Endothelial cell of hepatic sinusoid (primary cell): ENCODE results near the gene ZNF362.

Experiments
- in situ Hi-C: cut with HindIII; loops from 2 replicates; pipeline ENCODE4 v1.10.0; 2017; ENCODE audit warnings: low sequenced_read_pairs

ZNF362 gene

DNA sequence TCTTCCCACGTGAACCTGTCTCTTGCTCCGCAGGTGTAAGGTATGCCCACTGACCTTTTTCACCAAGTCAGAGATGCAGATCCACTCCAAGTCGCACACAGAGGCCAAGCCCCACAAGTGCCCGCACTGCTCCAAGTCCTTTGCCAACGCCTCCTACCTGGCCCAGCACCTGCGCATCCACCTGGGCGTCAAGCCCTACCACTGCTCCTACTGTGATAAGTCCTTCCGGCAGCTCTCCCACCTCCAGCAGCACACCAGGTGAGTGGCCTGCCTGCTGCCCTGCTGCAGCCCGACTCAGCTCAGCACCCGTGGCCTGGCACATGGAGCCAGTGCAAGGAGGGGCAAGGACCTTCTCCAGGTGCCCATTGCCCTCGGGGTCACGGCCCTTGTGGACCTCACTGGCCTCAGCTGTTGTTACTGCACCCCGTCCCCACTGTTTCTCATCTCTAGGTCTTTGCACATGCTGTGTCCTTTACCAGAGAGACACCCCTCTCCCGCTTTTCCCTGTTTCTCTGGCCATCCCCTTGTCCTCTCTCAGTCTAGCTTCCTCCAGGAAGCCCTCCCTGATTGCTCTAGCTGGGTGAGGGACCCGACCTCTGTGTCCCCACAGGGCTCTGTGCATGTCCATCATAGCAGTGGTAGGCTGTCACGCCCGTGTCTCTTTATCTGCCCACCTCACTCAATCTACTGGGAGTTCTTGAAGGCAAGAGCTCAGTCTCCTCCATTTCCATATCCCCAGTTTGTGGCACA, 25.4 kb downstream of the ZNF362 start:
- in situ Hi-C loops: loop anchor here (25.0 kb wide), 1 partner anchor 181 kb away; the partner anchor contains the start of gene ZSCAN20

GRCh38 chr1:33282791-33283190, 26.5 kb downstream of the ZNF362 start:
- in situ Hi-C loops: loop anchor here (25.0 kb wide), 1 partner anchor 180 kb away; the partner anchor contains the start of gene ZSCAN20

- in situ Hi-C loops: loop anchor here (25.0 kb wide), 1 partner anchor 178 kb away; the partner anchor contains the start of gene ZSCAN20
Observed at GRCh38 chr1:33284049-33284448, 27.8 kb downstream of the ZNF362 start.

- in situ Hi-C loops: loop anchor here (25.0 kb wide), 1 partner anchor 176 kb away; the partner anchor contains the start of gene ZSCAN20
Observed at GRCh38 chr1:33286451-33287185, 30.3 kb downstream of the ZNF362 start.

GRCh38 chr1:33287317-33287716, 31.0 kb downstream of the ZNF362 start:
- in situ Hi-C loops: loop anchor here (25.0 kb wide), 1 partner anchor 175 kb away; the partner anchor contains the start of gene ZSCAN20

DNA sequence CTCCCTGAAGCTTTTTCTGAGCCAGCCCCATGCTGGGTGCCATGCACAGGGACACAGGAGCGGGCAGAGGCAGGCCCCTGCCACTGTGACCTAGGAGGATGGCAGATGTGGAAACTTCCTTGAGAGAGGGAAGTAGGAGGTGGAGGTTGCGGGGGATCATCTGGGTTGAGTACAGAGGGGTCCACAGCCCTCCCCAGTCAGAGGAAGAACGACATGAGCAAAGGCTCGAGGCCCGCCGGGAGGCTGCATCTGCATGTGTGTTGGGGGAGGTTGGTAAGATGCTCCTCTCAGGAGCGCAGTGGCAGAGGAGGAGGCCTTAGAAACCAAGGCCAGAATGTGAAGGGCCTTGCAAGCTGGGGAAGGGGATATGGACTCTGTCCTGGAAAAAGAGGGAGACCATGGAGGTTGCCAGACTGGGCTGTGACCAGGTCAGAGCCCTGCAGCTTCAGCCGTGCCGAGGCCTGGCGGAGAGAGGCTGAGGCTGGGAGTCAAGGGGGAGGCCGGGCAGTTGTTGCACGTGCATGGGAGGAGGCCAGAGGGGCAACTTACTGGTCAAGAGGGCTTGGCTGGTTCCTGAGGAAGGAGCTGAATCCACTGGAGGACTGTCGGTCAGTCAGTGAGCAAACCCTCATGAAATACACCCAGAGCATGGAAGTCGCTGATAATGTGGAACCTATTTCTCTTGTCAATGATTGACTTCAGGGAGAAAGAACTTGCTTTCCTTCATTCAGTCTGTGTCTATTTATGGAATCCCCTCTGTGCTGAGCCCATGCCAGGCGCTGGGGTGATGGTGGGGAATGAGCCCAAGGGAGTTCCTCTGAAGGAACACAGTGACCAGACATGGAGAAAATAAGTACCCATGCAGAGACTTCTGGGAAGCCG, 32.9 kb downstream of the ZNF362 start:
- in situ Hi-C loops: loop anchor here (25.0 kb wide), 1 partner anchor 173 kb away; the partner anchor contains the start of gene ZSCAN20

GRCh38 chr1:33289858-33290154, 33.5 kb downstream of the ZNF362 start:
- in situ Hi-C loops: loop anchor here (25.0 kb wide), 1 partner anchor 172 kb away; the partner anchor contains the start of gene ZSCAN20

- in situ Hi-C loops: loop anchor here (25.0 kb wide), 1 partner anchor 172 kb away; the partner anchor contains the start of gene ZSCAN20
Observed at GRCh38 chr1:33290615-33291014, 34.3 kb downstream of the ZNF362 start.

- in situ Hi-C loops: loop anchor here (25.0 kb wide), 1 partner anchor 169 kb away; the partner anchor contains the start of gene ZSCAN20
Observed at GRCh38 chr1:33292726-33293340, 36.5 kb downstream of the ZNF362 start.

DNA sequence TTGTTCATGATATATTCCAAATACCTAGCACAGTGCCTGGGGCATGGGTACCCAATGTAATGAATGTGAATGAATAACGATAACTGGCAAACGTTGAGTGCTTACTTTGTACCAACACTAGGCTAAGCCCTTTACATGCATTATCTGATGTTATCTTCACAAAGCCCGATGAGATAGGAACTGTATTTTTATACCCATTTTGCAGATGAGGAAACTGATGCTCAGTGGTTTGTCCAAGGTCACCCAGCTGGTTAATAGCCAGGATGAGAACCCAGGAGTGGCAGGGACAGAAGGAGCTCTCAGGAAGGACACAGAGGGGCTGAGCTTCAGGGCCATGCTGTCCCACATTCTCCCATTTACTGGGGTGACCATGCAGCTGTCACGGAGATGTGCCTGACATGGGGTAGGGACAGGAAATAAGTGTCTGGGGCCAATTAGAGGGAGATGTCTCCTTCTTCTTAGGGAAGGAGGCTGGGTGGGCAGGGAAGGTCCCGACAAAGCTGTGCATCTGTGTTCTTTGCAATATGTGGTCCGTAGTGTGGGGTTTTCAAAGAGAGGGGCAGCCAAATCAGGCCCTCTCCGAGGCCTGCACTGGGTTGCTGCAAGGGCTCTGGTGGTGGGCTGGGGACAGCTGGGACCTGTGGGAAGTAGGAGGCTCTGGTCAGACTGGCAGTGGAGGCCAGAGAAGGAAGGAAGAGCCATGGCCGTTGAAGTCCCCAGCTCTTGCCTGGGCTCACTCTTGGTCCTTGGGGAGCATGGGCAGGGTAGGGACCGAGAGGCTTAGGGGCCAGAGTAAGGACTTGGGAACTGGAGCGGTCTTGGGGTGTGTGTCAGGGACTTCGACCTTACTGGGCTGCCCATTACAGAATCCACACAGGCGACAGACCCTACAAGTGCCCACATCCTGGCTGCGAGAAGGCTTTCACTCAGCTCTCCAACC, 38.0 kb downstream of the ZNF362 start:
- in situ Hi-C loops: loop anchor here (5.0 to 25.0 kb wide), 2 partner anchors 88 to 168 kb away; partner anchors contain the start of gene ZSCAN20

GRCh38 chr1:33295023-33295422, 38.7 kb downstream of the ZNF362 start:
- in situ Hi-C loops: loop anchor here (5.0 to 25.0 kb wide), 2 partner anchors 87 to 167 kb away; partner anchors contain the start of gene ZSCAN20

DNA sequence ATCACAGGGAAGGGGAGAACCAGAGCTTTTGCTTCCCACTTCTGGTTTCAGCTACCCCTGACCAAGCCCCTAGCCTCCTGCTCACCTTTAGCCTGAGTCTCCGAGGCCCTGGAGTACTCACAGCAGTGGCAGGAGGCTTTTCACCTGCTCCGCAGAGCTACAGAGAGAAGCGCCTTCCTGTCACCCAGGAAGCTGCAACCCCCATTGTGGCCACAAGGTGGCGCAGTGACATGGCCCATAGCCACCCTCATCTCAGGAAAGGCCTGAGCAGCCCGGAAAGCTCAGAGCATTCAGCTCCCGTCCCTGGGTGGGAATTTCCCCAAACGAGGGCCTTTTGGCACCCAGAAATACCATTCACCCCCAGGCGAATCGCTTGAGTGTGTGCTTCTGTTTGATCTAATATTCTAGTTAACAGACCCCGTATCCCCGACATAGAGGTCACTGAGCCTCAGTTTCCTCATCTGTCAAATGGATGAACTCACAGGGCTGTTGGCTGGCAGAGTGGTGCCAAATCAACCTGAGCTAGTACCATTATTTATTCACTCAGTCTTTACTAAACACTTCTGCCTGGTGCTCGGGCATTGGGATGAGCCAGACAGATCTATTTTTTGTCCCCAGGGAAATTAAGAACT, 39.3 kb downstream of the ZNF362 start:
- in situ Hi-C loops: loop anchor here (5.0 to 25.0 kb wide), 2 partner anchors 87 to 167 kb away; partner anchors contain the start of gene ZSCAN20

- in situ Hi-C loops: loop anchor here (5.0 to 25.0 kb wide), 2 partner anchors 86 to 166 kb away; partner anchors contain the start of gene ZSCAN20
Observed at GRCh38 chr1:33296082-33296458, 39.8 kb downstream of the ZNF362 start.

DNA sequence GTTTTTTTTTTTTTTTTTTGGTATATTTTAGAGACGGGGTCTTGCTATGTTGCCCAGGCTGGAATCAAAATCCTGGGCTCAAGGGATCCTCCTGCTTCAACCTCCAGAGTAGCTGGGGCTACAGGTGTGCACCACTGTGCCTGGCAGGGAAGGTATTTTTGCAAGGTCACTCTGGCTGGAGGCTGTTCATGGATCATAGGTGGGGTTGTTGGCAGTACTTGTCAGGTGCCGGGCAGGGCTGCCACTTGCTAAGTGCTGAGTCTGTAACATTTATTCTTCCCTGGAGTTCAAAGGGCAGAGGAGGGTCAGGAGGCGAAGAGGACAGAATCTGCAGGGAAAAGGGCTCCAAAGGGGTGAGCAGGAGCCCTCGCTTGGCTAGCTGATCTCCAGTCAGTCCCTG, 40.5 kb downstream of the ZNF362 start:
- in situ Hi-C loops: loop anchor here (5.0 to 25.0 kb wide), 2 partner anchors 85 to 165 kb away; partner anchors contain the start of gene ZSCAN20

- in situ Hi-C loops: loop anchor here (5.0 to 25.0 kb wide), 2 partner anchors 84 to 164 kb away; partner anchors contain the start of gene ZSCAN20
Observed at GRCh38 chr1:33297911-33298622, 41.8 kb downstream of the ZNF362 start.

DNA sequence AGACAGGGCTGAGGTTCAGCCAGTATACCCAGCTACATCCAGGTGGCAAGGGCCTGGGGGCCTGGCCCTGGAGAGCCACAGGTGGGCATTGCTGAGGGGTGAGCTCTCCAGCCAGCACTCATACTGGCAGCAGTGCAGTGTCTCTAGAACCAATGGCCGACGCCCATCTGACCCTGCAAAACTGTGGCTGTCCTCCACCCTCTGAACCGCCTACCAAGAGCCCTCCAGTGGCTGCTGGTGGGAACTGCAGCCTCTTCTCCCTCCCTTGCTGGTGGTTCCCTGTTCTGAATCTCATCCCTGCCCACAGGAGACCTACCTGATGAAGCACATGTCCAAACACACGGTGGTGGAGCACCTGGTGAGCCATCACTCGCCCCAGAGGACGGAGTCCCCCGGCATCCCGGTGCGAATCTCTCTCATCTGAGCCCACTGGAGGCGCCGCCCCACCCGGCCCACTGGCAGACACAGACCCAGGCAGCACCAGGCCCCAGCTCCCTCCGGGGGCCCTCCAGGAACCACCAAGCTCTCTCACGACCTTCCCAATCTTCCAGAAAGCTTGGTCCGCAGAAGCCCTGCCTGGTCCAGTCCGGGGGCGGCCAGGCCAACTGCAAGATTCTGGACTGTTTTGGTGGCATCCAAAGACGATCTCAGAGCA, 42.5 kb downstream of the ZNF362 start:
- in situ Hi-C loops: loop anchor here (5.0 to 25.0 kb wide), 2 partner anchors 84 to 164 kb away; partner anchors contain the start of gene ZSCAN20
